ENCODE data around the gene SUSD4.
A peak's percentile ranks its signal among the peaks of the same experiment; 100 is the strongest.

The SUSD4 gene

GRCh38 chr1:223209992-223210787, 153.8 kb downstream of the SUSD4 start:
- DNase-seq (ENCODE audit: low read depth), result no peak

- no peak for DNase-seq (ENCODE audit: low read depth)
Observed at GRCh38 chr1:223209293-223209898, 154.6 kb downstream of the SUSD4 start.

DNA sequence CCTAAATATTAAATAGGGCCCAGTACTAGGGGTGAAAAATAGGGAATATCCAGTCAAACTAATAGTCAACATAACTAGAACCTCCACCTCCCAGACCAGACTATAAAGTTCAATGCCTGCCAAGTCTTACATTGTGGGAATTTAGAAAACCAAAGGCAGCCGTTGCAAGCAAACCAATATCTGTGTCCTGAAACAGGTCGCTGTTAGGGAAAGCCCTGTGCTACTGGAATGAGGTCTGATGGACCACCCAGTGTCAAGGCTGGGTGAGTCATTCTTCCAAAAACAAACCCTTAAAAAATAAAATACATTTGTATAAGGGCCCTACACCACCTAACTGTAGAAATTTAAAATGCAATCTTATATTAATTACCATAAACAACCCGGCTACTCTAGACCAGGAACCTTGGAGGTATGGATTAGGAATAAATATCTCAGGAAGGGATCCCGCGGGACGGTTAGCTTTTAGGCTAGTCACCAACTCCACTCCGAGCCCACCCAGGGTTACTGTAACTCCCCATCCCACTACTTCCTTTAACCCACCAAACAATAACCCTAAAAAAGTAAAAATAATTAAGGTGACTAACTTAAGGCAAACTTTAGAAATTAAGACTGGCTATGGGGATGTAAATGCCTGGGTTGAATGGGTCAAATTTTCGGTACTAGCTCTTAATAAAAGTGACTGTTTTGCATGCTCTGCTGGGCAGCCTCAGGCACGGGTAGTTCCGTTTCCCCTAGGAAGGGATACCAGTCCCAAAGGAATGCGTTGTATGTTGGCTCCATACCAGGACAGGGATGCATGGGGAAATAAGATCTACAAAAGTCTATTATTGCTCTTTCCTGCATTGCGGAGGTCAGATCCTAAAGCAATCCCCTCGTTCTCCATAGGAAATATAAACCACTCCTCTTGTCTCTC, 155.6 kb downstream of the SUSD4 start:
- no peak for DNase-seq (ENCODE audit: low read depth)

DNA sequence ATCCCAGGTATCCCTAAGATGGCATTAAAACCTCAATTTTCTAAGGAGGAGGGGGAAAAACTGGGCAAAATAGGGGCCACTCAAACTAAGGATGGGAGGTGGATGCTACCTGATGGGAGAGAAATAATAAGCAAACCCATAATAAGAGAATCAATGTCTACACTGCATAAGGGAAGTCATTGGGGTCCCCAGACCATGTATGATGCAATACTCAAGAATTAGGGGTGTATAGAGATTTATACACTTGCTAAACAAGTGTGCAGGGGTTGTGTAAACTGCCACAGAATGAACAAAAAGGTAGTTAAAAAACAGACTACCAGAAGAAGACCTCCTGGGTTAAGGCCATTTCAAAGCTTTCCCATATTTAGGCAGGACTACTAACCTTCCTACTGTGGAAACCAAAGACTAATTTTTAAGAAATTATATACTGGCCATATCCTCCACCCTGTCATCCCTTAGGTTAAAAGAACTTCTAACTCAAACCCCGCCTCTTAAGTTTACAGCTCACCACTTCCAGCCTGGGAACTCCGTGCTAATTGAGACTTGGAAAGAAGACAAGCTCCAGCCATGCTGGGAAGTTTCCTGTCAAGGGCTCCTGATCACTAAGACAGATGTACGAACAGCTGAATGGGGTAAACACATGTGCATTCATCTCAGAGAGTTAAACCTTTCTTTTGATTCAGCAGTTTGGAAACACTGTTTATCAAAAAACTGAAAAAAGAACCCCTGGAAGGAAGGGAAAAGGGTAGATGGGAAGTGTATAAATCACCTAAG, 156.5 kb downstream of the SUSD4 start:
- peak; percentile 27 for DNase-seq (ENCODE audit: low read depth)

GRCh38 chr1:223204424-223204823, 159.6 kb downstream of the SUSD4 start:
- no peak for DNase-seq (ENCODE audit: low read depth)

DNA sequence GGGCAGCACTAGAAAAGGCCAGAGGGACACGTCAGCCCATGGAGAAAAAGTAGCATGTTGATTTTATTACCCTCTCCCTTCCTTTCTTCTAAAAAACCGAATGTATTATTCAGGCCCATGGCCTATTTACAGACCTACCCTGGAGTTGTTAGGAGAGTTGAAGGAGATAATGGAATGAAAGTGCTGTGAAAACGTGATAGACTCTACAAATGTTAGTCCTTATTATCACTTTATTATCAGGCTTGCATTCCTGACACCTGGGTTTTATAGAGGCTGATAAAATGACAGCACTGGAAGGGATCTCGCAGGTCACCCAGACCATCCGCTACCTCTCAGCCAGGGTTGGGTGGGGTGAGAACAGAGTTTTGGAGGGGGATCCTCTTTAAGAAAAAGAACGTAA, 160.3 kb downstream of the SUSD4 start:
- no peak for DNase-seq (ENCODE audit: low read depth)

GRCh38 chr1:223203034-223203408, 161.0 kb downstream of the SUSD4 start:
- no peak for DNase-seq (ENCODE audit: low read depth)

- DNase-seq (ENCODE audit: low read depth), result no peak
Observed at GRCh38 chr1:223202376-223203033, 161.5 kb downstream of the SUSD4 start.

DNA sequence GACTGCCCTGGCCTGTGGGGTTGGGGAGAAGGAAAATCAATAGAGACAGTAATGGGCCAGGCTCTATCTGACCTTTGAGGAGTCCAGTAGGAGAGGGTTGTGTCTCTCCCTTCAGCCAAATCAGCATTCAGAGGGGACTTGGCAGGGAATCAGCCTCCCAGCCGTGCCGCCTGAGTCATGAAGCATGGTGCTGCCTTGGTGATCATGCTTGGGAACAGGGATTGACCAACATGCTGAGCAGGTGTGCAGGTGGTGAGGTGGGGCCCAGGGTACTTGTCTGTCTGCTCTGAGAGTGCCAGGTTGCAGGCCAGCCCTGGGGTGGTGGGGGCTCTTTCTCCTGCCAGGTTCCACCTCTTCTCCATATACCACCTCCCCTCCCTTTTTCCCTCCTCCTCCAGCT, 162.0 kb downstream of the SUSD4 start:
- no peak for DNase-seq (ENCODE audit: low read depth)

- DNase-seq (ENCODE audit: low read depth), result no peak
Observed at GRCh38 chr1:223200903-223201302, 163.1 kb downstream of the SUSD4 start.

GRCh38 chr1:223199094-223199647, 164.8 kb downstream of the SUSD4 start:
- DNase-seq (ENCODE audit: low read depth), result no peak

- DNase-seq (ENCODE audit: low read depth), result no peak
Observed at GRCh38 chr1:223198628-223198965, 165.4 kb downstream of the SUSD4 start.

DNA sequence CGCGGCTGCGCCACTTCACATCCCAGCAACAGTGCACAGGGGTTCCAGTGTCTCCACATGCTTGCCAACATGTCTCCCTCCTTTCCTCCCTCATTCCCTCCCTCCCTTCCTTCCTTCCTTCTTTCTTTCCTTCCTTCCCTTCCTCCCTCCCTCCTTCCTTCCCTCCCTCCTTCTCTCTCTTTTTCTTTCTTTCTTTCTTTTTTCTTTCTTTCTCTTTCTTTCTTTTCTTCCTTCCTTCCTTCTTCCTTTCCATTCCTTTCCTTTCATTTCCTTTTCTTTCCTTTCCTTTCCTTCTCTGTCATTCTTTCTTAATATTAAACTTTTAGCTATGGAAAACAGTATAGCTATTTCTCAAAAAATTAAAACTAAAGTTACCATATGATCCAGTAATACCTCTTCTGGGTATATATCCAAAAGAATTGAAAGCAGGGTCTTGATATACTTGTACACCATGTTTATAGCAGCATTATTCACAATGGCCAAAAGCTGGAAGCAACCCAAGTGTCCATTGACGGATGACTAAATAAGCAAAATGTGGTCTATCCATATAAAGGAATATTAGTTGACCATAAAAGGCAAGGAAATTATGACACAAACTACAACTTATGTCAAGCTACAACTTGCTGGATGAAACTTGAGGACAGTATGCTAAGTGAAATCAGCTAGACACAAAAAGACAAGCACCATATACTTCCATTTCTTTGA, 165.9 kb downstream of the SUSD4 start:
- no peak for DNase-seq (ENCODE audit: low read depth)

GRCh38 chr1:223189903-223190724, 173.9 kb downstream of the SUSD4 start:
- DNase-seq (ENCODE audit: low read depth), result no peak

GRCh38 chr1:223189525-223189902, 174.5 kb downstream of the SUSD4 start:
- no peak for DNase-seq (ENCODE audit: low read depth)

GRCh38 chr1:223188618-223189356, 175.2 kb downstream of the SUSD4 start:
- no peak for DNase-seq (ENCODE audit: low read depth)

DNA sequence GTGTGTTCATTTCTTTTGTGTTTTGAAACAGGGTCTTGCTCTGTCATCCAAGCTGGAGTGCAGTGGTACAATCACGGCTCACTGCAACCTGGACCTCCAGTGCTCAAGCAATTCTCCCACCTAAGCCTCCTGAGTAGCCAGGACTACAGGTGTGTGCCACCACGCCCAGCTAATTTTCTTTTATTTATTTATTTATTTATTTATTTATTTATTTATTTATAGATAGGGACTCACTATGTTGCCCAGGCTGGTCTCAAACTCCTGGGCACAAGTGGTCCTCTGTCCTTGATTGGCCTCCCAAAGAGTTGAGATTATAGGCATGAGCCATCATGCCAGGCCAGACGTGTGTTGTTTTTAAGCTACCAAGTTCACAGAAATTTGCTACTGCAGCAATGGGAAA, 177.2 kb downstream of the SUSD4 start:
- DNase-seq (ENCODE audit: low read depth), result no peak

GRCh38 chr1:223183268-223183862, 180.6 kb downstream of the SUSD4 start:
- DNase-seq (ENCODE audit: low read depth), result no peak
